ENCODE data around the gene DAAM1. TPM values are rescaled to one million over a fixed set of nuclear protein-coding genes. Genes with fewer than 3 reads are reported as not detected.
A peak's percentile ranks its signal among the peaks of the same experiment; 100 is the strongest.

Gene DAAM1
- total RNA-seq, 6 experiments from 2014 or later = 7.5 to 12.2 (median 8.6) TPM

DNA sequence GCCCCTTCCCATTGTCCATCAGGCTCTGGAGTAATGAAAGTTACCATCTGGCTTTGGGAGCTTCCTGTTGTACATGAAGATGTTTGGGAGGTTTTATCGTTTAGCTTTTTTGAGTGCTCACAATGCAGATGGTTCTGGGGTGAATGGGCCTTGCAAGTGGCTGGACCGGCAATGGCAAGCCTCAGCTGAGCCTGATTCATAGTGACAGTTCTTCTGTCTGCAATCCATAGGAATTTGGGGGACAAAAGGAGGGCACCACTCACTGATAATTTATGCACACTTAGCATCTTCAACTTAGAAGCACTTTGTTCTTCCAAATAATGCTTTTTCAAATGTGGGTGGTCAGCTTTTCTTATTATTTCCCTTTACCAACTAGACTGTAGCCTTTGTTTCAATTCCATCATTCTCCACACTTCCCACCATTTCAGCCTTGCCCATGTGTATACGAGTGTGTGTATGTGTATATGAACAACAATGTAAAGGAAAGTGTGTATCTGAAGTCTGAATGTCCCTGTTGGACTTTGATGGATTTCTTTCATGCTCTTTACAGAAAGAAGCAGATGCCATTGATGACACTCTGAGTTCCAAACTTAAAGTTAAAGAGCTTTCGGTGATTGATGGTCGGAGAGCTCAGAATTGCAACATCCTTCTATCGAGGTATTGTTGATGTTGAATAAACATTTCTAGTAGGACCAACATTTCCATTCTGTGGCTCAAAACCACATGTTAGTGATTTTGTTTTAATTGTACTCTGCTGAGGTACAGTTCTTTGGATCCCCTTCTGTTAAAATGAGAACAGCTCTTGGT, 151.3 kb downstream of the DAAM1 start:
- TF ChIP-seq CTCF (IDR thresholded peaks at IDR 0.05) = no peak
- no peak overlapping the region for H3K27ac Mint-ChIP-seq
- H3K4me1 Mint-ChIP-seq (ENCODE audit: low read depth) = peaks cover 62% of the 10 kb centered on the region
- no peak for DNase-seq
- H3K9me3 Mint-ChIP-seq = no peaks in the 10 kb centered on the region
- no peak overlapping the region for H3K4me3 Mint-ChIP-seq
- no peaks in the 10 kb centered on the region for H3K27me3 Mint-ChIP-seq (ENCODE audit: insufficient read depth)
- H3K36me3 Mint-ChIP-seq (ENCODE audit: low read depth) = peaks cover 14% of the 10 kb centered on the region

- Mint-ChIP-seq H3K27ac (peak overlapping the region; percentile 62; the same call in 1 of the 2 replicates), H3K9me3 (no peaks in the 10 kb centered on the region), H3K36me3 (ENCODE audit: low read depth) (peaks cover 9% of the 10 kb centered on the region), H3K4me1 (ENCODE audit: low read depth) (peaks cover 52% of the 10 kb centered on the region), H3K4me3 (no peak overlapping the region), H3K27me3 (ENCODE audit: insufficient read depth) (no peaks in the 10 kb centered on the region)
- no peak for TF ChIP-seq CTCF (IDR thresholded peaks at IDR 0.05)
- no peak for DNase-seq
Observed at GRCh38 chr14:59341858-59342477, 153.5 kb downstream of the DAAM1 start.

DNA sequence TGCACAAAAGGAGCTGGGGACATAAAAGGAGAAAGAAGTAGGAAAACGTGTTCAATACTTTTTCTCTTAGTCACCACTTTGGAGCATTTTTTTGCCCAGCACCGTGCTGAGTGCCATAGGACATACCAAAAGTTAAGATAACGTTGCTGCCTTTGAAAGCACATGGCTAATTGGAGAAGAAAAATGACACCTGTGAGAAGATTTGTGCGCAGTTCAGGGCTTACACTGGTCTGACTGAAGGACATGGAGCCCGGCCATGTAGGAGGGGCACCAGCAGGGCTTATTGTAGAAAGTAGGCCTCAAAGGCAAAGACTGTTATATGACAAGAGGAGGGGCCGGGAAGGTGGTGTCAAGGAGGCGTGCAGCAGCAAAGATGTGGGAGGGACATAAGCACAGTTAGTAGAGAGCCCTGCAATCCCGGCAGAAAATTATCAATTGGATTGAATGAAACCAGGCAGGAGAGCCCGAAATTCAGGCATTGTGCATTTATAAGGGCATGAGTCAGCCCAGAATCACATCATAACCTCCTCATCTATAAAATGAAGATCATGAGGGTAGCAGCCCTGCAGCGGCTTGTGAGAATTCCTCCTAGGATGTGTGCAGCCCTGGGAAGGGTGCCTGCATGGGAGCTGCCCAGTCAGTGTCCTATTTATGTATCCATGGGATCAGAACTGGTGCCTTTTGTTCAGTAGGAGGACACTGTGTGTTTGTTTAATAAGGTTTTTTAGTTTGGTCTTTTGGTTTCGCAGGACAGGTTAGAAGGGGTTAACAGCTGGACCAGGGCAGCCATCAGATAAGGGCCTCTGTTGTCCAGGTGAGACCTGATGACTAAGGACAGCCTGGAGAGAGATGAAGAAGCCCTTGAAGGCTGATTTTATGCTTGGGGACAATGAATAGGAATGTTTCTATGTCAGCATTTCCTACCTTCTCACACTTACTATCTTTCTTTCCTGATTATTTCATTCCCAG, 154.3 kb downstream of the DAAM1 start:
- no peaks in the 10 kb centered on the region for H3K9me3 Mint-ChIP-seq
- no peak for TF ChIP-seq CTCF (IDR thresholded peaks at IDR 0.05)
- peak overlapping the region; percentile 0; the same call in 1 of the 2 replicates for H3K27ac Mint-ChIP-seq
- peaks cover 9% of the 10 kb centered on the region for H3K36me3 Mint-ChIP-seq (ENCODE audit: low read depth)
- no peaks in the 10 kb centered on the region for H3K27me3 Mint-ChIP-seq (ENCODE audit: insufficient read depth)
- DNase-seq = peak; percentile 22
- peaks cover 52% of the 10 kb centered on the region for H3K4me1 Mint-ChIP-seq (ENCODE audit: low read depth)
- no peak overlapping the region for H3K4me3 Mint-ChIP-seq

GRCh38 chr14:59343585-59343984, 155.1 kb downstream of the DAAM1 start:
- peaks cover 9% of the 10 kb centered on the region; the same call in 1 of the 2 replicates for H3K36me3 Mint-ChIP-seq (ENCODE audit: low read depth)
- H3K4me1 Mint-ChIP-seq (ENCODE audit: low read depth) = peaks cover 45% of the 10 kb centered on the region
- H3K27me3 Mint-ChIP-seq (ENCODE audit: insufficient read depth) = no peaks in the 10 kb centered on the region
- DNase-seq = no peak
- no peak overlapping the region for H3K4me3 Mint-ChIP-seq
- H3K27ac Mint-ChIP-seq = no peak overlapping the region
- H3K9me3 Mint-ChIP-seq = no peaks in the 10 kb centered on the region
- TF ChIP-seq CTCF (IDR thresholded peaks at IDR 0.05) = no peak

DNA sequence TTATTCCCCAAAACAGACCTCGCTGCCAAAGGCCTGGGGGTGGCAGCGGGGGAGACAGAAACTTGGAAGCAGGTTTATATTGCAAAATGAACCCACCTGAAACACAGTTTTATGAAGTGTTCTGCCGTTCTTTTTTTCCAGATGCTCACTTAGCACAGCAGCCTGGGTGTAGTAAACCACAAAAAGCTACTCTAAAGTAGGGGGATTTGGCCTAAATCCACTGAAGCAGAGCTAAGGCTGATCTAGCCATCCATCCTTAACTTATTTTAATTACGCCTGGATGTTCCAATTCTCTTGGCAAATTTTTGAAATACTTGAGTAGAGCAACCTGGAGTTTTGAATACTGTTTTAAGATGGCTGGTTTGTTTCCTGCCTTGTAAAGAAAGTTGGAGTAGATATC, 155.5 kb downstream of the DAAM1 start:
- peaks cover 9% of the 10 kb centered on the region; the same call in 1 of the 2 replicates for H3K36me3 Mint-ChIP-seq (ENCODE audit: low read depth)
- H3K4me3 Mint-ChIP-seq = no peak overlapping the region
- no peaks in the 10 kb centered on the region for H3K9me3 Mint-ChIP-seq
- no peak overlapping the region for H3K27ac Mint-ChIP-seq
- no peak for TF ChIP-seq CTCF (IDR thresholded peaks at IDR 0.05)
- peaks cover 45% of the 10 kb centered on the region for H3K4me1 Mint-ChIP-seq (ENCODE audit: low read depth)
- no peak for DNase-seq
- H3K27me3 Mint-ChIP-seq (ENCODE audit: insufficient read depth) = no peaks in the 10 kb centered on the region
